ENCODE results near the gene ADAM8.
"Not testable (repeated sequence)": the region's sequence is repeated elsewhere in the genome, so short reads cannot be mapped to it uniquely, and the experiment has no call there.

ADAM8 gene

DNA sequence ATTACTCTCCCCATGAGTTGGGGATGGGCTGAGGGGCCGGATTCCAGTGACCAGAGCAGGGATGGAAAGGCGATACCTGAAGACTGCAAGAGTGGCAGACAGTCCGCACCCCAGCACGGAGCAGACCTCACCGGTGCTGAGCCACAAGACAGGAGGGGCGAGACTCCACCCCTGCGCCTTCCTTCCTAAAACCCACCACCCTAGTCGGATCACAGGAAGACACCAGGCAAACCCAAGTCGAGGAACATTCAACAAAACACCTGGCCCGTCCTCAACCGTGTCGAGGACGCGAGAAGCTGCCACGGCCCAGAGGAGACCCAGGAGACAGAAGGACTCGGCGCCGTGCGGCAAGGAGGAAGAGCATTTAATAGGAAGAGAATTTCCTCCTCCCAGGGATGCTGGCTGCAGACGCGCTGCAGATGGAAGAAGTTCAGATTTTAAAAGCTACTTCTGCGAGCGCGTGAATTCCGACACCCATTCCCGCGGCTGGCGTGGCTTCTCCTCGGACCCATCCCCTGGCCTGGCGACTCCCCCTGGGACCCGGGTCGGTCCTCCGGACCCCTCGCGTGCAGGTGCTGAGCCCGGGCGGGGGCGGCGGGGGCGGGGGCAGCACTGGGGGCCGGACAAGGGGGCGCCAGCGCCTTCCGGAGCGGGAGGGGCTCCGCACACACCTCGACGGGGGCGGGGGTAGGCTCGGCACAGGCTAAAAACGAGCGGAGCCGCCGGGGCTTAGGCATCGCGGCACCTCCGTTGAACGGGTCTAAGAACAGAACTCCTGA lies 47.2 kb downstream of the ADAM8 start:
- DNase-seq, result no peak

DNA sequence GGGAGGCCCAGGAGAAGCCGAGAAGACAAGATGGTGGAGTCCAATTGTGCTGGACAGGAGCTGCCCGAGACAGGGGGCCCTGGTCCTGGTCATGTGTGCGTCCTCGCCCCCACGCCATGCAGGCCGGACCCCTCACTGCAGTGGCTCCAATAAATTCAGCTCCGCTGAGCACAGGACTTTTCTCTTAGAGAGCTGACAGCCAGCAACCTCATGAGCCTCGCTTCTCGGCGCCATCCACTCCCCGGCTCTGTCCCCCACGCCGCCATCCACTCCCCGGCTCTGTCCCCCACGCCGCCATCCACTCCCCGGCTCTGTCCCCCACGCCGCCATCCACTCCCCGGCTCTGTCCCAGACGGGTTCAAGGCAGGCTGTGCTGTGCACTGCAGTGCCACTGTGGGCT lies 49.4 kb downstream of the ADAM8 start:
- DNase-seq, result no peak

DNA sequence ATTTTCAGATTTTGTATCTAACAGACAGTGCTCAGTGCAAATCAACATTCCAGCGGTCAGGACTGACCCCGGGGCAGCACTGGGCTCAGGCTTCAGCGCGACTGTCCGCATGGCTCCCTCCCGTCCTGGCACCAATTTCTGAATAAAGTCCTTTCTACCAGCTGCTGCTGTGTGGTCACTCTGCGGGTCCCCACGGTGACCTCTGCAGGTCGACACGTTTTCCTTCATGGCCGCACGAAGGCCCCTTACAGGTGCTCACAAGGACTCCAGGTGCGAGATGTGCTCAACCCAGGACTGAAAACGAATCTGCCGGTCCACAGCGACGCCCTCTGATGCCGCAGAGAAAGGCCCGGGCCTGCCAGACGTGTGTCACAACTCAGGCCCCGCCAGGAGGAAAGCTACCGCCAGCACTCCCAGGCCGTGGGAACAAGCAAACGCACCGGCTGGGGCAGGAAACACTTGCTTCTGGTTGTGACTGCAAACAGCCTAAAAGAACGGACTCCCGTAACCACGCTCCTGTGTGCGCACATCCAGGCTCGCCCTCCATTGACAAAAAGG lies 50.3 kb downstream of the ADAM8 start:
- no peak for DNase-seq

DNA sequence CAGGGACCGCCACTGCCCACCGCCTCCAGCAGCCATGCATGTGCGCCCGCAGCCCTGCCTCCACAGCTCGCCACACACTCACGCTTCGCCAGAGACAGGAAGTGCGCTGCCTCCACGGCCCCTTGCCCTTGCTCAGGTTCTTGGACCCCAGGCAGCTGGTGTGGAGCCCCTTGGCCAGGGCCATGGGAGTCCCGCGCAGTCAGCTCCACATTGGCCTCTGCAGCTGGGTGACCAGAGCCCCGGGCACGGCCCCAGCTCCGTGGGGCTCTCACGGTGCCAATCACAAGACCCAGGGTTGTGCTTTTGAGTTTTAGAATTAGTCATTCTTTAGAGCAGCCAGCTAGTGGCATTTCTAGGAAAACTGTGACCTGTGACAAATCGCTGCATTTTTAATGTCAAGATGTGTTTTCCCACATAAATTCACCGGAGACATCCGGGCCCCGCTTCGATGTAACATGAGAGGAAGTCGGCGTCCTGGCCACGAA lies 50.9 kb downstream of the ADAM8 start:
- no peak for DNase-seq

DNA sequence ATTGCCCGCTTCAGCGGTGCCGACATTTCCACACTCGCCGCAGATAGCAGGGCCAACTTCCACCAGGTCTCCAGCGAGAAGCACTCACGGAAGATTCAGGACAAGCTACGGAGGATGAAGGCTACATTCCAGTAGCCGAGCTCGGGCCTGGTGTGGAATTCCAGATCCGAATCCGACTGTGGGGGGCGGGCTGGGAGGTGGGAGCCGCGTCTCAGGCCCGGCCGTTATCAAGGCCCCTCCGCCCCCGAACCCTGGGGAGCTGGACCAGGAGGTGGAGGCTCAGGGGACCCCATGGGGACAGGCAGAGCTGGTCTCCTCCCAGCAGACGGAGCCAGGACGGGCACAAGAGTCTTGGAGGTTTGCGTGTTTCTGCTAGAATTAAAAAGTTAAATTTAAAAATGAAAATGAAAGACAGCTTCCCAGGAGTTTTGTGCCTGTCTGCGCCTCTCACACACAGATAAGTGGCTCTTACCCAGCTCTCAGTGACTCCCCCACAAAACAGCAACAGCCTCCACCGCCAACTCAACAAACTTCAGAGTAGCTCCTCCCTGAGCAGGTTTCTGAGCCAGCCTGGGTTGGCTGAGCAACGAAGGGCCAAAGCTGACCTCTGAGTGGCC lies 51.8 kb downstream of the ADAM8 start:
- DNase-seq, result no peak

DNA sequence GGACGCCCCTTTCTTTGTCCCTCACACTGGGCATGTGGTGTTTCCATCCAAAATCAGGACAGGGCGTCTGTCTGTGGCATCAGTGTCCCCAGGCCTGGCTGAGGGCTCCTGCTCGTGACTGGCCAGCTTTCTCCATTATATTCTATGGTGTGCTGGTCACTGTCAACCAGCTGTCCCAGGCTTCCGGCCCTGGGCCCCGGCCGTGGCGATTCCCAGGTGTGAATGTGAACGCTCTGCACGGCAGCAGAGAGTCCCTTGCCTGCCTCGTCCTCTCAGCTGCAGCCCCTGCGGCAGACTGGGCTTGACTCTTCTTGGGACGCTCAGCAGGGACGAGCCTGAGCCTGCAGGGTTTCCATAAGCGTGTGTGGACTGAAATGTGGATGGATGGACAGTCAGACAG lies 52.6 kb downstream of the ADAM8 start:
- no peak for DNase-seq

DNA sequence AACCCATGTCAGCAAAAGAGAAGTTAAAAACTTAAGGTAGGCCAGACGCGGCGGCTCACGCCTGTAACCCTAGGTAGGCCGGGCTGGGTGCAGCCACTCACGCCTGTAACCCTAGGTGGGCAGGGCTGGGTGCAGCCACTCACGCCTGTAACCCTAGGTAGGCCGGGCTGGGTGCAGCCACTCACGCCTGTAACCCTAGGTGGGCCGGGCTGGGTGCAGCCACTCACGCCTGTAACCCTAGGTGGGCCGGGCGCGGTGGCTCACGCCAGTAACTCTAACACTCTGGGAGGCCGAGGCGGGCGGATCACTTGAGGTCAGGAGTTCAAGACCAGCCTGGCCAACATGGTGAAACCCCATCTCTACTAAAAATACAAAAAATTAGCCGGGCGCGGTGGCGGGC lies 54.9 kb downstream of the ADAM8 start:
- not testable (repeated sequence) for DNase-seq

DNA sequence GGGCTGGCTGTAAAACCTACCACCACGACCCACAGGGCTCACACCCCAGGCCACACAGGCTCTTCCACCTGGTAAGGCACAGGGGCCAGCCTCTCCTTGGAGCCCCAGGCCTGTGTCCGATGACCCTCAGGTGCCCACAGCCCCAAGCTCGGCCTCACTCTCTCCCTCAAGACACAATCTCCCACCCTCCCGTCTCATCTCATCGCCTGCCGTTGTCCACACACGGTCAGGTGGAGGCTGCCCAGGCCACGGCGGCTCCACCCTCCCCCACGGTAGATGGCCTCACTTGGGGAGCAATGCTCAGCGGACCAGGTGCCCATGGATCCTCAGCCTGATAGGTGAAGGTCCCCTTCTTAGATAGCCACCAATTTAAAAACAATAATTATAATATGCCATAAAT lies 55.3 kb downstream of the ADAM8 start:
- no peak for DNase-seq

DNA sequence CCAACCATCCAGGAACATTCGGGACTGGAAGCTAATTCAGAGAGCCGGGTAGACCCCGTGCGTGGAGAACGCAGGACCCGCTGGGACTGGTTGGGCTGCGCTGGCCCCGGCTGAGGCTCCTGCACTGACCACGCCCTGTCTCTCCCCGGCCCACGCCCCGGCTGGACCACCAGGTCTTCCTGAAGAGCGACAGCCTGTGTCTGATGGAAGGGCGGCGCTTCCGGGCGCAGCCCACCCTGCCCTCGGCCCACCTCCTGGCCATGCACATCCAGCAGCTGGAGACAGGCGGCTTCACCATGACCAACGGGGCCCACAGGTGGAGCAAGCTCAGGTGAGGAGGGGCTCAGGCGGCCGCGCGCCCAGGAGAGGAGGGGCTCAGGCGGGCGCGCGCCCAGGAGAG lies 56.9 kb downstream of the ADAM8 start:
- DNase-seq, result no peak

DNA sequence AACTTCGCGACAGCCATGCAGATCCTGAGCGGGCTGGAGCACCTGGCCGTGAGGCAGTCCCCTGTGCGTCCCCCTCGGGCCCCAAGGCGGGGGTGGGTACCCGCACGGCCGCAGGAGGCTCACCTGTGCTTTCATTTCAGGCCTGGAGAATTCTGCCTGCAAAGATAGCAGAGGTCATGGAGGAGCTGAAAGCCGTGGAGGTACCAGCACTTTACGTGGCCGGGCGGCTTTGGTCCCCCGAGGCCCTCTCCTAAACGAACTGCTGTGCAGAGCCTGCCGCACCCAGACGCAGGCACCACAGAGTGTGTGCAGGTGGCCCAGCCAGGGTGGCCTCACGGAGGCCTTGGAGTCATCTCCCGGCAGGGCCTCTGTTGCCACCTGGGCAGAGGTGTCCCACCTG lies 57.8 kb downstream of the ADAM8 start:
- DNase-seq, result no peak

DNA sequence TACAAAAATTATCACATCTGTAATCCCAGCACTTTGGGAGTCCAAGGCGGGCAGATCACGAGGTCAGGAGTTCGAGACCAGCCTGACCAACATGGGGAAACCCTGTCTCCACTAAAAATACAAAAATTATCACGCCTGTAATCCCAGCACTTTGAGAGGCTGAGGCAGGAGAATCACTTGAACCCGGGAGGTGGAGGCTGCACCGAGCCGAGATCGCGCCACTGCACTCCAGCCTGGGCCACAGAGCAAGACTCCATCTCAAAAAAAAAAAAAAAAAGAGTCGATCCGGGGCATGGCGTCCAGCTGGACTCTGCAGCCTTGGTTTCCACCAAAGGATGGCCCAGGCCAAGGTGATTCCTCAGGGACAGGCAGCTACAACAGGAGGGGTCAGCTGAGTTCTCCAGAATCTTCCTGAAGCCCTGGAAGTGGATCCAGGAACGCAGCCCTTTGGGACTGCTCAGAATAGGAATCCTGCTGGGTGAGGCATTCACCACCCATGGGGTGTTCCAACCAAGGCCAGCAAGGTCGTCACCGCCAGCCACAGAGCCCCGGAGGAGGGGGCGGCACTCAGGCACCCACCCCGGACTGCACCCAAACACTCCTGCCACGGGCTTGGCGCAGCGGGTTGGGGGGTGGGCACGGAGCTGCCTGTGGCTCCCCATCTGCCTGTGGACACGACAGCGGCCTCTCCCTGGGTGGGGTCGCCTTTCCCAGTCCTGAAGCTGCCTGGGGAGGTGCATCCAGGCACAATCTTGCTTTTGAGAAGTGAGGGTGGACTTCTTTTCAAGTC lies 58.7 kb downstream of the ADAM8 start:
- no peak for DNase-seq

DNA sequence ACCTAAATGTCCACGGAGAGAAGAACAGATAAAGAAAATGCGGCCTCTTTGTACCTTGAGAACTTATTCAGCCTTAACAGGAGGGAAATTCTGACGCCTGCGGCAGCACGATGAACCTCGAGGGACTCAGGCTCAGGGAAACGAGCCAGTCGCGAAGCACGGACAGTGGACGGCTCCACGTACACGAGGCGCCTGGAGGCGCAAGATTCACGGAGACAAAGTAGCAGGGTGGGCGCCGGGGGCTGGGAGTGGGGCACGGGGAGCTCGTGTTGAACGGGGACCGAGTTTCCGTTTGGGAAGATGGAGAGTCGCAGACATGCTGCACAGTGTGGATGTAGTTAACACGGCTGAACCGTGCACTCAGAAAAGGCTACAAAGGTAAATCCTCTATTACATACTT lies 59.9 kb downstream of the ADAM8 start:
- DNase-seq, result no peak

DNA sequence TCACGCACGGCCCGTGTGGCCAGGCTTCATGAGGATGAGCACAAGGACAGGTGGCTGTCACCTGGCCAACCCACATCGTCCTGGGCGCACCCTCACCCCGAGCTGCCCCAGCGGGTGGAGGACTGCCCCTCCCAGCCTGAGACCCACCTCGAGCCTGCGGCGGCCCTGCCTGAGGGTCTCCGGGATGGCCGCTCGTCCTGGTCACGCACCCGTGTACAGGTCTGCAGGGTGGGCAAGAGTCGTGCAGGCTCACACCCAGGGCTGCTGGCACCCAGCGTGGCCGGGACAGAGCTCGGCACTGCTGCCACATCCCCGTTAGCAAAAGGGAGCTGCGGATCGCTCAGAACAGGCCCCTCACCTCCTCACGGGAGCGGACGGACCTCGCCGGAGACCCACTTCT lies 61.1 kb downstream of the ADAM8 start:
- no peak for DNase-seq

DNA sequence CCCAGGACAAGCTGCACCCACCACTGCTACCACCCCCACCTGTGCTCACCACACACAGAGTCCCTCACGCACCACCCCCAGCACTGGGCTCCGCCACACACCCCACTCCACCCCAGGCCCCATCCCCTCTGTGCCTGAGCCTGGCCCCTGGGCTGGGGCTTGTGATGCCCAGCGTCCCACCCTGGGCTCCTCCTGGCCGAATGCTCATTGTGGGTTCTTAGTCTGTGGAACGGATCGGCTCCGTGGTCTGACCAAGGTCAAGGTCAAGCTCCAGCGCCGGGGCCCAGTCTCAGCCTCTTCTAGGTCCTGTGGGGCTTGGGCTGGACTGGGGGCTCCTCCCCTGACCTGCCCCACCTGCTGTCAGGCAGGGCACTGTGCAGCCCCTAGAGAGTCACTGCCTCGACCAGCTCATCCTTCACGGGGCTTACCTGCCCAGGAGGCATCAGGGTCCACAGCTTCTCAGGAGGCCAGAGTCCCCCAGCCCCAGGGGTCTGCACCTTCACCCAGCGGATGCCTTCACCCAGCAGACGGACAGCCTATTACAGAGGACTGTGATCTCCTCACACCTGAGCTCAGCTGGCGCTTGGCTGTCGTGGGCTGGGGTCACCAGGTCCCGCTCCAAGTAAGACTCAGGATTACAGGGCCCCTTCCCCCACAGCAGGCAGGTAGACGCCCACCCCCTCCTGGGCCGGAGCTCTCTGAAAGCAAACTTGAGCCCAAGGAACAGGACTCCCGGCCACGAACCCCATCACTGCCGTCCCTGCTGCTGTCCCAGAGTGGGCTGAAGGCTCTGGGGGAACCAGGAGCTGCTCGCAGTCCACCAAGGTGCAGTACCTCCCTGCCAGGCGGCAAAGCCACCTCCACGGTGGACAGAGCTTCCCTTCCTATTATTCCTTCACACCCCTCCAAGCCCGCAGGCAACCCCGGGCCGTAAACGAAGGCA lies 61.9 kb downstream of the ADAM8 start:
- DNase-seq, result no peak

DNA sequence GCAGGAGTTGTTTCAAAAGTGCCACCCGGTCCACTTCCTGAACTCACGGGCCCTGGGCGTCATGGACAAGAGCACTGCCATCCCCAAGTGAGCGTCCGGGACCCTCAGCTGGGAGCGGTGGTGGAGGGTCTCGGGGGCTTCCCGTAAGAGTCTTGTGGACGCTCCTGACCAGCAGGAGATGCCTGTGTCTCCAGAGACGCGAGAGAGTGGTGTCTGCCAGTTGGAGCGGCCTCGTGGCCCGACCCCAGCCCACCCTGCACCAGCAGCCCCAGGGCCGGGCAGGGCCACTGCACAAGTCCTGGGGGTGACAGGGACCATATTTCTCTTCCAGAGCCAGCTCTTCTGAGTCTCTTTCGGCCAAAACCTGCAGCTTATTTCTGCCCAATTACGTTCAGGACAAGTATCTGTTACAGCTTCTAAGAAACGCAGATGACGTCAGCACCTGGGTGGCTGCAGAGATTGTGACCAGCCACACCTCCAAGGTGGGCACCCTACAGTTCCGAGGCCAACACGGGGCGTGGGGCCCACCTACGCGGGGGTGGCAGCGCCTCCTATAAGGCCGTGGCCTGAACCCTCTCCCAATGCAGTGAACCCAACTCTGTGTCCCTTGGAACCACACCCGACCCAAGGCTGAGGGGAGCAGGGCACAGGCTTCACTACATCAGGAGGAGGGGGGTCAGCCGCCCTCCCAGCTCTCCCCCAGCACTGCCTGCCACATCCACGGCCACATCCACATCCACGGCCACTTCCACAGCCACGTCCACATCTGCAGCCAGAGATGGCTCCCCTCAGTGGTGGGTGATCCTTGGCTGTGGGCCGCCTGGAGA lies 62.8 kb downstream of the ADAM8 start:
- DNase-seq, result no peak

DNA sequence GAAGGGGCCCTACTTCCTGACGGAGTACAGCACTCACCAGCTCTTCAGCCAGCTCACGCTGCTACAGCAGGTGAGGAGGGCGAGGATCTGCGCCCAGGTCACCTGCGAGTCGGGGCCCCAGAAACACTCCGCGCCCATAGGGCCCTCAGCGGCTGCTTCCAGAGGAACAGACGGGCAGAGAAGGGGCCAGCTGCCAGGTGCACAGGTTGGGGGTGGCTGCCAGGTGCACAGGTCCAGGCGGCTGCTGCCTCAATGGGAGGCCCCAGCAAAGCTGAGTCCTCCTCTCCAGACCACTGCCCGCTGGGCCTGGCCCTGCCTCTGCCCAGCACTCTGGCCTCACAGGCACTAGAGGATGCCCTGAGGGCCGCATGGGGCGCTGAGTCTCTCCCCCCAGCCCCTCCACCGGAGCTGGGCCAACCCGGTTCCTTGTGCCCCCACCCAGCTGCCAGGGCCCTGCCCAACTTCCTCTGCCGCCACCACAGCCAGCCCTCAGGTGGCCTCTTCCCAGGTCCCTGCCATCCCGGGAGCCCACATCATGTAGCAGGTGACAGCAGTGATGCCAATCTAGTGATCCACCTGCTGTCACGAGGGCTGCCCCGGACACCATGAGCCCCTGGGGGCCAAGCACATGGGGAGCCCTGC lies 63.7 kb downstream of the ADAM8 start:
- no peak for DNase-seq

All from cortex of kidney (tissue), 1 donor.